ENCODE results near the gene TMEM267.

DNA sequence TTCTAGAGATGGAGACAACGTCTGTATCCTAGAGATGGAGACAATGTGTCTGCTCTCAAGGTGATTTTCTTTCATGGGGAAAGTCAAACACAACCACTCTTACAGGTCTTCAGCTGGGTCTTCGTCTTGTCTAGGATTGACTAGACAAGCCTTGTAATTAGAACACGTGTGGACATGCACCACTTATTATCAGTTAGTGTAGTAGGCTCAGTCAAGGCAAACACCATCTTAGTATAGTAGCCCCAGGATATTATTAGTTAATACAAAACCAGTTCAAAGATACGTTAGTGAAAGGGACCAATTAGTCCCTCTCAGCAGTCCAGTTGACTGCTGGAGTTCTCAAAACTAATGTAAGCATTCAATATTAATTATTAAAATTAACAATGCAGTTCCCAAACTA is 56.4 kb downstream of the TMEM267 start:
- TF ChIP-seq, protein P1, sequence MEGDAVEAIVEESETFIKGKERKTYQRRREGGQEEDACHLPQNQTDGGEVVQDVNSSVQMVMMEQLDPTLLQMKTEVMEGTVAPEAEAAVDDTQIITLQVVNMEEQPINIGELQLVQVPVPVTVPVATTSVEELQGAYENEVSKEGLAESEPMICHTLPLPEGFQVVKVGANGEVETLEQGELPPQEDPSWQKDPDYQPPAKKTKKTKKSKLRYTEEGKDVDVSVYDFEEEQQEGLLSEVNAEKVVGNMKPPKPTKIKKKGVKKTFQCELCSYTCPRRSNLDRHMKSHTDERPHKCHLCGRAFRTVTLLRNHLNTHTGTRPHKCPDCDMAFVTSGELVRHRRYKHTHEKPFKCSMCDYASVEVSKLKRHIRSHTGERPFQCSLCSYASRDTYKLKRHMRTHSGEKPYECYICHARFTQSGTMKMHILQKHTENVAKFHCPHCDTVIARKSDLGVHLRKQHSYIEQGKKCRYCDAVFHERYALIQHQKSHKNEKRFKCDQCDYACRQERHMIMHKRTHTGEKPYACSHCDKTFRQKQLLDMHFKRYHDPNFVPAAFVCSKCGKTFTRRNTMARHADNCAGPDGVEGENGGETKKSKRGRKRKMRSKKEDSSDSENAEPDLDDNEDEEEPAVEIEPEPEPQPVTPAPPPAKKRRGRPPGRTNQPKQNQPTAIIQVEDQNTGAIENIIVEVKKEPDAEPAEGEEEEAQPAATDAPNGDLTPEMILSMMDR (IDR thresholded peaks at IDR 0.05), result no peak
- no peak for TF ChIP-seq POLR2A (IDR thresholded peaks at IDR 0.05)
- TF ChIP-seq EP300 (IDR thresholded peaks at IDR 0.05), result no peak
